Karpas-422 (cell line): ENCODE results near the gene PNMA8C. TPM values are rescaled to one million over a fixed set of nuclear protein-coding genes. Genes with fewer than 3 reads are reported as not detected.

Experiments
- DNase-seq: peaks from one replicate; pipeline ENCODE4 v3.0.0-alpha.2; 2015
- H2AFZ ChIP-seq: fragments of 200-600 bp; sonication (generic); 2 replicates; pipeline ENCODE4 v1.6.1; 2014; ENCODE audit warnings: antibody characterized with exemption, low read length, mixed read lengths
- H3K27ac ChIP-seq: fragments of 200-600 bp; sonication (generic); 2 replicates; pipeline ENCODE4 v1.5.1; 2014; ENCODE audit warnings: mild to moderate bottlenecking, low read length, moderate library complexity
- H3K27me3 ChIP-seq: fragments of 200-600 bp; sonication (generic); 2 replicates; pipeline ENCODE4 v1.6.1; 2014; ENCODE audit warnings: low read length, mixed read lengths
- H3K36me3 ChIP-seq: fragments of 200-600 bp; sonication (generic); 2 replicates; pipeline ENCODE4 v1.6.1; 2014; ENCODE audit warnings: low read length, mixed read lengths; ENCODE audit not compliant: insufficient read depth
- H3K4me1 ChIP-seq: fragments of 200-600 bp; sonication (generic); 2 replicates; pipeline ENCODE4 v1.6.1; 2014; ENCODE audit warnings: mild to moderate bottlenecking, low read length, mixed read lengths
- H3K4me2 ChIP-seq: fragments of 200-600 bp; sonication (generic); 2 replicates; pipeline ENCODE4 v1.6.1; 2014; ENCODE audit warnings: low read length, low read depth, mild to moderate bottlenecking; ENCODE audit not compliant: poor library complexity, severe bottlenecking
- H3K4me3 ChIP-seq: fragments of 200-600 bp; sonication (generic); 2 replicates; pipeline ENCODE4 v1.5.1; 2014; ENCODE audit warnings: mild to moderate bottlenecking, antibody characterized with exemption, low read length, mixed read lengths
- H3K79me2 ChIP-seq: fragments of 200-600 bp; sonication (generic); 2 replicates; pipeline ENCODE4 v1.6.1; 2014; ENCODE audit warnings: mild to moderate bottlenecking, low read length, mixed read lengths
- H3K9ac ChIP-seq: fragments of 200-600 bp; sonication (generic); 2 replicates; pipeline ENCODE4 v1.6.0; 2014; ENCODE audit warnings: low read length
- H3K9me2 ChIP-seq: fragments of 200-600 bp; sonication (generic), shearing (Covaris generic); replicated peaks from 2 replicates; pipeline ENCODE4 v1.6.0; 2014; ENCODE audit warnings: mild to moderate bottlenecking, low read length, moderate library complexity; ENCODE audit not compliant: insufficient read depth
- H3K9me3 ChIP-seq: fragments of 300-700, 200-600 bp; sonication (generic); 2 replicates; pipeline ENCODE4 v1.6.1; 2014; ENCODE audit warnings: low read length, mixed read lengths
- H4K20me1 ChIP-seq: fragments of 200-600 bp; sonication (generic); 2 replicates; pipeline ENCODE4 v1.6.1; 2014; ENCODE audit warnings: mild to moderate bottlenecking, antibody characterized with exemption, low read length, low read depth; ENCODE audit not compliant: insufficient read depth
- total RNA-seq: library from RNA; depleted of rRNA; stranded (reverse); fragments of >200 nt; shearing (Covaris generic); gene quantifications from 2 replicates; pipeline ENCODE4 v1.2.3, GENCODE V29; 2014; ENCODE audit warnings: low replicate concordance

The PNMA8C gene
- total RNA-seq, 1 experiment from 2014 or later, result not detected

GRCh38 chr19:46453661-46454060 is 24.9 kb upstream of the PNMA8C start:
- Histone ChIP-seq H2AFZ (no peak overlapping the region), H3K9me2 (no peaks in the 10 kb centered on the region), H3K36me3 (no peaks in the 10 kb centered on the region), H3K79me2 (no peaks in the 10 kb centered on the region), H4K20me1 (no peaks in the 10 kb centered on the region), H3K4me3 (no peak overlapping the region), H3K9me3 (no peaks in the 10 kb centered on the region), H3K27me3 (no peaks in the 10 kb centered on the region), H3K9ac (no peak overlapping the region), H3K4me1 (peaks cover 3% of the 10 kb centered on the region), H3K27ac (no peak overlapping the region), H3K4me2 (no peak overlapping the region)
- DNase-seq, result no peak

- H3K27ac ChIP-seq, result no peak overlapping the region
- H3K79me2 ChIP-seq, result no peaks in the 10 kb centered on the region
- no peak overlapping the region for H3K9ac ChIP-seq
Measured at GRCh38 chr19:46452186-46452585, 23.4 kb upstream of the PNMA8C start.

GRCh38 chr19:46451352-46451751 is 22.6 kb upstream of the PNMA8C start:
- no peak overlapping the region for H3K9ac ChIP-seq
- no peak overlapping the region for H2AFZ ChIP-seq
- no peak overlapping the region for H3K27ac ChIP-seq
- H3K36me3 ChIP-seq, result no peaks in the 10 kb centered on the region
- H3K4me2 ChIP-seq, result no peak overlapping the region
- H3K9me2 ChIP-seq, result no peaks in the 10 kb centered on the region
- H3K4me3 ChIP-seq, result no peak overlapping the region
- DNase-seq, result no peak
- no peaks in the 10 kb centered on the region for H4K20me1 ChIP-seq
- H3K9me3 ChIP-seq, result no peaks in the 10 kb centered on the region
- H3K4me1 ChIP-seq, result peaks cover 14% of the 10 kb centered on the region
- H3K79me2 ChIP-seq, result no peaks in the 10 kb centered on the region
- no peaks in the 10 kb centered on the region for H3K27me3 ChIP-seq

More at GRCh38 chr19:46452186-46452585, 23.4 kb upstream of the PNMA8C start:
- no peaks in the 10 kb centered on the region for H3K9me3 ChIP-seq
- peaks cover 9% of the 10 kb centered on the region for H3K4me1 ChIP-seq
- no peak overlapping the region for H3K4me2 ChIP-seq
- no peak overlapping the region for H2AFZ ChIP-seq
- no peak overlapping the region for H3K4me3 ChIP-seq
- no peaks in the 10 kb centered on the region for H3K9me2 ChIP-seq
- peak; percentile 19 for DNase-seq
- no peaks in the 10 kb centered on the region for H4K20me1 ChIP-seq
- no peaks in the 10 kb centered on the region for H3K27me3 ChIP-seq
- no peaks in the 10 kb centered on the region for H3K36me3 ChIP-seq

GRCh38 chr19:46450737-46451136 is 22.0 kb upstream of the PNMA8C start:
- Histone ChIP-seq H3K9ac (no peak overlapping the region), H3K4me1 (peaks cover 14% of the 10 kb centered on the region), H4K20me1 (no peaks in the 10 kb centered on the region), H3K4me2 (no peak overlapping the region), H3K27ac (no peak overlapping the region), H3K27me3 (no peaks in the 10 kb centered on the region), H3K4me3 (no peak overlapping the region), H3K9me2 (no peaks in the 10 kb centered on the region), H3K79me2 (no peaks in the 10 kb centered on the region), H2AFZ (no peak overlapping the region), H3K36me3 (no peaks in the 10 kb centered on the region), H3K9me3 (no peaks in the 10 kb centered on the region)
- no peak for DNase-seq

- Histone ChIP-seq H3K4me3 (no peak overlapping the region), H3K79me2 (no peaks in the 10 kb centered on the region), H3K4me1 (peaks cover 14% of the 10 kb centered on the region), H3K27ac (no peak overlapping the region), H3K4me2 (no peak overlapping the region), H3K36me3 (no peaks in the 10 kb centered on the region), H3K9ac (no peak overlapping the region), H4K20me1 (no peaks in the 10 kb centered on the region), H3K27me3 (no peaks in the 10 kb centered on the region), H2AFZ (no peak overlapping the region), H3K9me3 (no peaks in the 10 kb centered on the region), H3K9me2 (no peaks in the 10 kb centered on the region)
- DNase-seq, result peak; percentile 20
Measured at GRCh38 chr19:46449228-46449627, 20.5 kb upstream of the PNMA8C start.

- Histone ChIP-seq H3K27me3 (no peaks in the 10 kb centered on the region), H3K27ac (no peak overlapping the region), H3K4me3 (no peak overlapping the region), H3K4me2 (no peak overlapping the region), H3K36me3 (no peaks in the 10 kb centered on the region), H3K9me2 (no peaks in the 10 kb centered on the region), H3K79me2 (no peaks in the 10 kb centered on the region), H4K20me1 (no peaks in the 10 kb centered on the region), H2AFZ (no peak overlapping the region), H3K9me3 (no peaks in the 10 kb centered on the region), H3K9ac (no peak overlapping the region), H3K4me1 (peaks cover 14% of the 10 kb centered on the region)
- DNase-seq, result peak; percentile 16
Measured at GRCh38 chr19:46448601-46449000, 19.9 kb upstream of the PNMA8C start.

- Histone ChIP-seq H3K27me3 (no peaks in the 10 kb centered on the region), H3K9ac (no peak overlapping the region), H3K36me3 (no peaks in the 10 kb centered on the region), H2AFZ (no peak overlapping the region), H3K79me2 (no peaks in the 10 kb centered on the region), H3K9me3 (no peaks in the 10 kb centered on the region), H3K4me2 (no peak overlapping the region), H4K20me1 (no peaks in the 10 kb centered on the region), H3K4me1 (peaks cover 14% of the 10 kb centered on the region), H3K27ac (no peak overlapping the region), H3K4me3 (no peak overlapping the region), H3K9me2 (no peaks in the 10 kb centered on the region)
- no peak for DNase-seq
Measured at GRCh38 chr19:46447824-46448223, 19.1 kb upstream of the PNMA8C start.

- Histone ChIP-seq H3K9me3 (no peaks in the 10 kb centered on the region), H2AFZ (no peak overlapping the region), H3K79me2 (no peaks in the 10 kb centered on the region), H3K4me3 (no peak overlapping the region), H3K27ac (no peak overlapping the region), H4K20me1 (no peaks in the 10 kb centered on the region), H3K9ac (no peak overlapping the region), H3K36me3 (no peaks in the 10 kb centered on the region), H3K4me1 (peaks cover 14% of the 10 kb centered on the region), H3K9me2 (no peaks in the 10 kb centered on the region), H3K4me2 (no peak overlapping the region), H3K27me3 (no peaks in the 10 kb centered on the region)
- DNase-seq, result peak; percentile 66
Measured at GRCh38 chr19:46447006-46447405, 18.3 kb upstream of the PNMA8C start.

GRCh38 chr19:46446021-46446420 is 17.3 kb upstream of the PNMA8C start:
- no peaks in the 10 kb centered on the region for H4K20me1 ChIP-seq

More at GRCh38 chr19:46446021-46446420, 17.3 kb upstream of the PNMA8C start:
- Histone ChIP-seq H3K27me3 (no peaks in the 10 kb centered on the region), H3K27ac (no peak overlapping the region), H3K9ac (no peak overlapping the region), H3K9me3 (no peaks in the 10 kb centered on the region), H3K9me2 (no peaks in the 10 kb centered on the region), H3K4me3 (no peak overlapping the region), H3K4me2 (no peak overlapping the region), H3K4me1 (peaks cover 14% of the 10 kb centered on the region), H3K79me2 (no peaks in the 10 kb centered on the region), H2AFZ (no peak overlapping the region), H3K36me3 (no peaks in the 10 kb centered on the region)
- DNase-seq, result peak; percentile 31
